ENCODE results near the gene TRPV3. TPM values are rescaled to one million over a fixed set of nuclear protein-coding genes. Genes with fewer than 3 reads are reported as not detected.

Gene TRPV3
- total RNA-seq, 1 donor from 2014 or later: 2.1 TPM

- Mint-ChIP-seq H3K27ac (ENCODE audit: unreplicated experiment) (no peak overlapping the region), H3K4me1 (no peaks in the 10 kb centered on the region), H3K36me3 (ENCODE audit: low read depth) (peaks cover 4% of the 10 kb centered on the region), H3K9me3 (peaks cover 9% of the 10 kb centered on the region), H3K4me3 (no peak overlapping the region), H3K27me3 (ENCODE audit: low read depth) (peaks cover 4% of the 10 kb centered on the region)
- no peak for TF ChIP-seq CTCF (conservative IDR thresholded peaks at IDR 0.05)
- DNase-seq (ENCODE audit: low read depth, low spot score): no peak
Observed at GRCh38 chr17:3551189-3551588, 6.4 kb downstream of the TRPV3 start.

- no peak for DNase-seq (ENCODE audit: low read depth, low spot score)
- Mint-ChIP-seq H3K4me1 (no peaks in the 10 kb centered on the region), H3K36me3 (ENCODE audit: low read depth) (peaks cover 4% of the 10 kb centered on the region), H3K9me3 (peaks cover 9% of the 10 kb centered on the region), H3K27me3 (ENCODE audit: low read depth) (peaks cover 4% of the 10 kb centered on the region), H3K4me3 (no peak overlapping the region), H3K27ac (ENCODE audit: unreplicated experiment) (no peak overlapping the region)
- TF ChIP-seq CTCF (conservative IDR thresholded peaks at IDR 0.05): no peak
Observed at GRCh38 chr17:3549610-3550162, 7.9 kb downstream of the TRPV3 start.

GRCh38 chr17:3547628-3548027 lies 10.0 kb downstream of the TRPV3 start:
- Mint-ChIP-seq H3K36me3 (ENCODE audit: low read depth) (peaks cover 4% of the 10 kb centered on the region), H3K4me1 (no peaks in the 10 kb centered on the region), H3K27ac (ENCODE audit: unreplicated experiment) (no peak overlapping the region), H3K27me3 (ENCODE audit: low read depth) (peaks cover 4% of the 10 kb centered on the region), H3K9me3 (peaks cover 9% of the 10 kb centered on the region), H3K4me3 (no peak overlapping the region)
- DNase-seq (ENCODE audit: low read depth, low spot score): no peak
- TF ChIP-seq CTCF (conservative IDR thresholded peaks at IDR 0.05): no peak

GRCh38 chr17:3546997-3547396 lies 10.6 kb downstream of the TRPV3 start:
- TF ChIP-seq CTCF (conservative IDR thresholded peaks at IDR 0.05): no peak
- Mint-ChIP-seq H3K4me1 (no peaks in the 10 kb centered on the region), H3K27me3 (ENCODE audit: low read depth) (peaks cover 4% of the 10 kb centered on the region), H3K36me3 (ENCODE audit: low read depth) (peaks cover 4% of the 10 kb centered on the region), H3K9me3 (peaks cover 9% of the 10 kb centered on the region), H3K27ac (ENCODE audit: unreplicated experiment) (no peak overlapping the region), H3K4me3 (no peak overlapping the region)
- DNase-seq (ENCODE audit: low read depth, low spot score): no peak

GRCh38 chr17:3546521-3546920 lies 11.1 kb downstream of the TRPV3 start:
- H3K4me1 Mint-ChIP-seq: no peaks in the 10 kb centered on the region
- no peak for TF ChIP-seq CTCF (conservative IDR thresholded peaks at IDR 0.05)
- no peak overlapping the region for H3K4me3 Mint-ChIP-seq
- H3K27ac Mint-ChIP-seq (ENCODE audit: unreplicated experiment): peak overlapping the region; percentile 93
- peaks cover 9% of the 10 kb centered on the region for H3K9me3 Mint-ChIP-seq
- DNase-seq (ENCODE audit: low read depth, low spot score): no peak
- peaks cover 4% of the 10 kb centered on the region for H3K27me3 Mint-ChIP-seq (ENCODE audit: low read depth)
- H3K36me3 Mint-ChIP-seq (ENCODE audit: low read depth): peaks cover 4% of the 10 kb centered on the region
